Gastrocnemius medialis (tissue), 4 donors: Measurements from ENCODE around the gene PGGHG.

Source experiments
- POLR2A ChIP-seq, 2 donors: fragments of 450-650 bp; IDR thresholded peaks; one replicate each; pipeline ENCODE4 v1.6.1; 2017; ENCODE audit warnings: antibody characterized with exemption in 2 of 2, mild to moderate bottlenecking in 2 of 2, moderate library complexity in 2 of 2
- TF ChIP-seq, protein P1 (sequence below), 5 experiments: fragments of 450-650 bp in 3 of 5; fragments of 200-600 bp in 2 of 5; sonication (generic) in 2 of 5; IDR thresholded peaks in 4 of 5; conservative IDR thresholded peaks in 1 of 5; 1 replicate in 4 of 5; 2 replicates in 1 of 5; pipeline ENCODE4 v1.5.1; 2016 to 2019; ENCODE audit warnings: antibody characterized with exemption in 5 of 5, mild to moderate bottlenecking in 3 of 5, moderate library complexity in 3 of 5

- TF ChIP-seq, protein P1, sequence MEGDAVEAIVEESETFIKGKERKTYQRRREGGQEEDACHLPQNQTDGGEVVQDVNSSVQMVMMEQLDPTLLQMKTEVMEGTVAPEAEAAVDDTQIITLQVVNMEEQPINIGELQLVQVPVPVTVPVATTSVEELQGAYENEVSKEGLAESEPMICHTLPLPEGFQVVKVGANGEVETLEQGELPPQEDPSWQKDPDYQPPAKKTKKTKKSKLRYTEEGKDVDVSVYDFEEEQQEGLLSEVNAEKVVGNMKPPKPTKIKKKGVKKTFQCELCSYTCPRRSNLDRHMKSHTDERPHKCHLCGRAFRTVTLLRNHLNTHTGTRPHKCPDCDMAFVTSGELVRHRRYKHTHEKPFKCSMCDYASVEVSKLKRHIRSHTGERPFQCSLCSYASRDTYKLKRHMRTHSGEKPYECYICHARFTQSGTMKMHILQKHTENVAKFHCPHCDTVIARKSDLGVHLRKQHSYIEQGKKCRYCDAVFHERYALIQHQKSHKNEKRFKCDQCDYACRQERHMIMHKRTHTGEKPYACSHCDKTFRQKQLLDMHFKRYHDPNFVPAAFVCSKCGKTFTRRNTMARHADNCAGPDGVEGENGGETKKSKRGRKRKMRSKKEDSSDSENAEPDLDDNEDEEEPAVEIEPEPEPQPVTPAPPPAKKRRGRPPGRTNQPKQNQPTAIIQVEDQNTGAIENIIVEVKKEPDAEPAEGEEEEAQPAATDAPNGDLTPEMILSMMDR (IDR thresholded peaks at IDR 0.05 in 4 of 5, conservative IDR thresholded peaks at IDR 0.05 in 1 of 5): no peak
- peak in 1 of 2 donors; percentile 35 for TF ChIP-seq POLR2A (IDR thresholded peaks at IDR 0.05)
Measured at GRCh38 chr11:326842-327580, 38.1 kb downstream of the PGGHG start.
